GM19328 (cell line): ENCODE measurements around the gene CFAP99.

Source experiments
- ATAC-seq: cut with Tn5 transposase; IDR thresholded peaks from one replicate; pipeline ENCODE4 v1.9.1; 2021; ENCODE audit warnings: mild to moderate bottlenecking, moderate library complexity; ENCODE audit not compliant: unreplicated experiment

Gene CFAP99

DNA sequence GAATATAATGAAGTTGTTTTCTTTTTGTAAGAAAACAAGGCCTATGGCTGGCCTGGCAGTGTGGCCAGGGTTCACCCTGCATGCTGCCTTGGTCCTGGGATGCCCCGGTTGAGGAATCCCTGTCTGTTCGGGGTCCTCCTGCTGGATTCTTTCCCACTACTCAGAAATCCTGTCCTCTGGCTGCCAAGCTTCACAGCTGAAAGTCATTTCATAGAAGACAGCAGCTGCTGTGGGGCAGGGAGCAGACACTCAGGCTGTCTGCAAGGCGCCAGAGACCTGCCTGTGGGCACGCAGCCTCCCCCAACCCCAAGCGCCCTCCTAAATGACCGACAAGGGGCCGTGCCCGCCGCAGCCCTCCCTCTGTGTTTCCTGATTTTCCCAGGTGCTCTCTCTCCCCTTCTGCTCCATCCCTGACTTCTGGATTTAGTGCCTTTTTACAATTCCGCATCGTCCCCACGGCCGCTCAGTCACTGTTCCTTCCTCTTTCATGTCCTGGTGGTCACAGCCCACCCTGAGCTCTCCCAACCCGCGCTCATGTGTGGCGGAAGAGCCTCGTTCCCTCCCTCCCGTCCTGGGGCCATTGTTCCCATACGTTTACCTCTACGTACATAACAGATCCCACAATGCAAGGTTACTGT lies 27.9 kb upstream of the CFAP99 start:
- no peak for ATAC-seq

DNA sequence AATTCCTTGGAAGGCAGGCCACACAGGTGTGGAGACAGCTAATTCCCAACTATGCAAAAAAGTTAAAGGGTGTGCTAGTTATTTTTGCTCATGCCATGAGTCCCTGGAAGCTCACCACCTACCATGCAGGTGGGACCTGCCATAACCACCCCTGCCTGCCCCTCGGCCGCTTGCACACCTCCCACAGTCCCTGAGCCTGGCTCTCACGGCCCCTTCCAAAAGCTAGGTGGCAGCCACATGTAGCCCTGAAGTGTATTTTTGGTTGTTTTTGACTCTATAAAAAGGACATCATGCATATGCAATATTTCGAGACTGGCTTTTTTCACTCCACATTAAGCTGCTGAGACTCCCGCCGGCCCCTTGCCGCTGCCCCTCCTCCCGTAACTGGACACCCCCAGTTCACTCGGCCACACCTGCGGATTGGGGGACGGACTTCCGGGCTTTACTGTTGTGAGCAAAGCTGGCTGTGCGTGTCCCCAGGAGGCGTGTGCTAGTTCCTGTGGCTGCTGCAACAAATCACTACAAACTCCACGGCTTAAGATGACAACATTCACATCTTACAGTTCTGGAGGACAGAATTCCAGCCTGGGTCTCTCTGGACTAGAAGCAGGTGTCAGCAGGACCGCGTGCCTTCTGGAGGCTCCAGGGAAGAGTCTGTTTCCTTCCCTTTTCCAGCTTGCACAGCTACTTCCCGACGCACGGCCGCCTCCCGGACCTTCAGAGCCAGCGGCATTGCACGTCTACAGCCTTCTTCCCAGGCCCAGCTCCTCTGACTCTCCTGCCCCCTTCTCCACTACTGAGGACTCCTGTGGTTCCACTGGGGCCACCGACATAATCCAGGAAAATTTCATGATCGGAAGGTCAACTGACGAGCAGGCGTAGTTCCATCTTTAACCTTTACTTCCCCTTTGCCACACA lies 25.1 kb upstream of the CFAP99 start:
- no peak for ATAC-seq

DNA sequence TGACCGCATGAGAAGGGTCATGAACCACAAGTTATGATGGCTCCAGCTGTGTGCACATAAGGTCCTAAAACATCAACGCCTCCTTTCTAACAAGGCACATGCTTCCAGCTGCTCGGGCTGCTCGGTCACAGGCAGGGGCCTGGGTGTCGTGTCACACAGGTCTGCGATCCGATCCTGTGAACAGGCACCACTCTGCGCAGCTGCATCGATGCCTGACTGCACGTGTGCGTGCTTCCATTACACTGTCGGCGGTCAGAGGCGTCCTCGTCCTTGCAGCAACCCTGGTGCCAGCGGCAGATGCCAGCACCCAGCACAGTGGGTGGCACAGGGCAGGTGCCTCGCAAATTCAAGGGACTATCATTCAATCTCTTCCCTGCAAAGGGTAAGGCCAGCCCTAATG lies 24.2 kb upstream of the CFAP99 start:
- no peak for ATAC-seq

DNA sequence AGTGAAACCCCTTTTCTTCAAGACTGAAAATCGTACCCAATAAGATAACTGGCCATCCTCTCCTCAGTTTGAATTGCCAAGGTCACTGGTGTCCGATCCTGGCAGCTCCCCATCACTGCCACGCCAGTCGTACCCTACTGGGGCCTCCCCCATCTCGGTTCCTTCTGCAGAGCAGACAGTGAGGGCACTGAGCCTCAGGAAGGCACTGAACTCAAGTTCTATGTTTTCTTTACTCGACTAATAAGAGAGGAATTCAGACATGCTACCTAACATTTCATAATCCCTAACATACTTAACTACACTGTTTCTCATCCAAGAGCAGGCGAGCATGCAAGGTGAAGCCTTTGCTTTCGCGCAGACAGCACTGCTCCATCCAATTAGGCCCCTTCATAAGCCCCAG lies 23.7 kb upstream of the CFAP99 start:
- no peak for ATAC-seq

DNA sequence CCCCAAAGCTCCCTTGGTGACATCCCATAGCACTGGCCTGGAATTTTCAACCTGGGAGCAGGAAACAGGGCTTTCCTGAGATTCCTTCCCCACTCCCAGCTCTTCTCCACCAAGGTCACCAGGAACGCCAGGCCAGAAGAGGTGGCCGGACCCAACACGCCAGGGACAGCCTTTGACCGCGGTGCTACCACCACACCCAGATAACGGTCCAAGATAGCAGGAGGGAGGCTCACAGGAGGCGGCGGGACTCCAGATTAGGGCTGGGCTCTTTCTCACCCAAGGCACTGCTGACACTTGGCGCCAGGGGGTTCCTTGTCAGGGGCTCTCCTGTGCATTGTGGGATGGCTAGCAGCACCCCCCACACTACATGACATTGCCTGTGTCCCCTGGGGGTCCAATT lies 23.2 kb upstream of the CFAP99 start:
- no peak for ATAC-seq

DNA sequence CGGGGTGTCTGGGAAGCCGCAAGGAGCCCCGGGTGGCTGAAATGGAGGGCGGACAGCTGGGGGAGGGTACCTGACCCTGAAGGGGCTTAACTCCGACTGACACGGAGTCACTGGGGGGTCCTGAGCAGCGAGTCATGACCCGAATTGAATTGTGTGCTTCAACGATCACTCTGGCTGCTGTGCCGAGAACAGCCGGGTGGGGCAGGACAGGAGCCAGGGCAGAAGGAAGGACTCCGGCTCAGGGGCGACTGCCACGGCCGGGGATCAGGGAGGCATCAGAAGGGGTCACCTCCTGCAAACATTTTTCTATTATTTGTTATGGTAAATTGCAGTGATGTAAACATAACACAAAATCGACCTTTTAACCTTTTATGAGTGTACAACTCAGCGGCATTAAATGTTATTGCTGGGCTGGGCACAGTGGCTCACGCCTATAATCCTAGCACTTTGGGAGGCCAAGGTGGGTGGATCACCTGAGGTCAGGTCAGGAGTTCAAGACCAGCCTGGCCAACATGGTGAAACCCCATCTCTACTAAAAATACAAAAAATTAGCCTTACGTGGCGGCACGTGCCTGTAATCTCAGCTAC lies 21.9 kb upstream of the CFAP99 start:
- ATAC-seq = no peak

DNA sequence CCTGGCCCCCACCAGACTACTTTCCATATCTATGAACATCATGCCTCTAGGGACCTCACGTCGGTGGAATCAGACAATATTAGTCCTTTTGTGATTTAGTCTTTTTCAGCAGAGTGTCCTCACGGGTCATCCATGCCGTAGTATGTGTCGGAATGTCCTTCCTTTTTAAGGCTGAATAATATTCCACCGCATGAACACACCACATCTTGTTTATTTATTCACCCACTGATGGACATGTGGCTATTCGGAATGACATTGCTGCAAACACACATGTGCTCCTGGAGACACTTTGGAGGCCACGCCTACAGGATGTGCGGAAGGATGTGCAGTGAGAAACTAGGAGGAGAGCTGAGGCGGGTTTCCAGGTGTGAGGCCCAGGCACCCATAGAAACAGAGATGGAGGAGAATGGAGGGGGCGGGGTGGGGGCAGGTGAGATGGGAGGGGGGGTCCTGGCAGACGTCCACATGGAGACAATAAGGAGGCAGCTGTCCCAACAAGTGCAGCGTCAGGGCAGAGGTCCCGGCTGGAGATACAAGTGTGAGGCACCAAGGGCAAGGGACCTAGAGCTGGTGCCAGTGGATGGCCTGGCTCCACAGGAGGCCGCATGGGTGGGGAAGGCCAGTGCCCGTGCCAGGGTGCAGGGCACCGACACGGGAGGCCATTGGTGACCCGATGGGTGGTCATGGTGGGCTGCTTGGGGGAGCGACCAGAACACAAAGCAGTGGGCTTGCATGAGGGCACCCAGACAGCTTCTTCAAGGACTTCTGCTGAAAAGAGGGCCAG lies 21.0 kb upstream of the CFAP99 start:
- ATAC-seq = no peak

DNA sequence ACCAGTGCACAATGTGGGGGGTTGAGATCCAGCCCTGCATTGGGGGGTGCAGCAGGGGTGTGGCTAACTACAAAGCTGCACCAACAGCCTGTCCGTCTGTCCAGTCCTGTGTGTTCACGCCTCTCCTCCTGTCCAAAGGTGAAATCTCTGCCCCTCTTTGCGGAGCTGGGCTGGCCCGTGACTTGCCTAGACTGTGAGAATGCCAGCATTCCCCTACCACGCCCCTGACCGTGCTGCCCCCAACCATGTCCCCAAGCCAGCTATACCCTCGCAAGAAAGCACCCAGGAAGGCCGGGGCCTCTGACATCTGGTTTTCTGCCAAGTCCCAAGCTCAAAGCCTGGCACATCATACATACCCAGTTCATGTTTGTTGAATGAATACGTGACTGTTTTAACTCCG lies 19.5 kb upstream of the CFAP99 start:
- no peak for ATAC-seq

DNA sequence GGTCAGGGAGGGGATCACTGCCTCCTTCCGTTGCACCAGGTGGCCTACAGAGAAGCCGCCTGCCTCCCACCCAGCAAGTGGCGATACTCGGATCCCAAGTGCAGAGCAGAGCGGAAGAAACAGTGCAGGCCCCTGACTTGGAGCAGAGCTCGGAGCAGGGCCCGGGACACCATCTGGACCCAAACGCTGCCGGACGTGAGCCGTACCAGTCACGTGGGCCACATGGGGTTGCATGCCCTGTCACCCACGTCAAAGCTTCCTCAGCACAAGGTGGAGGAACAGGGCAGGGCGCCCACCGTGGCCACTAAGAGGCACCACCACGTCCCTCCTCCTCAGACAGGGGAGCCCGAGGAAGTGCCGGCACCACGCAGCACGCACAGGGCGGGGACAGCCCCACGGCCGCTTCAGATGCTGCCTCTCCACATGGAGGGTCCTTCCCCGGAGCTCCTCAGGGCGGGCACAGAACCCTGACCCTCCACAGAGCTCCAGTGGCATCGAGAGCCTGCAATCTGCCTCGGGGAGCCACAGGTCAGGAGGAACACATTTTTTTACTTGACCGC lies 19.0 kb upstream of the CFAP99 start:
- ATAC-seq = no peak

DNA sequence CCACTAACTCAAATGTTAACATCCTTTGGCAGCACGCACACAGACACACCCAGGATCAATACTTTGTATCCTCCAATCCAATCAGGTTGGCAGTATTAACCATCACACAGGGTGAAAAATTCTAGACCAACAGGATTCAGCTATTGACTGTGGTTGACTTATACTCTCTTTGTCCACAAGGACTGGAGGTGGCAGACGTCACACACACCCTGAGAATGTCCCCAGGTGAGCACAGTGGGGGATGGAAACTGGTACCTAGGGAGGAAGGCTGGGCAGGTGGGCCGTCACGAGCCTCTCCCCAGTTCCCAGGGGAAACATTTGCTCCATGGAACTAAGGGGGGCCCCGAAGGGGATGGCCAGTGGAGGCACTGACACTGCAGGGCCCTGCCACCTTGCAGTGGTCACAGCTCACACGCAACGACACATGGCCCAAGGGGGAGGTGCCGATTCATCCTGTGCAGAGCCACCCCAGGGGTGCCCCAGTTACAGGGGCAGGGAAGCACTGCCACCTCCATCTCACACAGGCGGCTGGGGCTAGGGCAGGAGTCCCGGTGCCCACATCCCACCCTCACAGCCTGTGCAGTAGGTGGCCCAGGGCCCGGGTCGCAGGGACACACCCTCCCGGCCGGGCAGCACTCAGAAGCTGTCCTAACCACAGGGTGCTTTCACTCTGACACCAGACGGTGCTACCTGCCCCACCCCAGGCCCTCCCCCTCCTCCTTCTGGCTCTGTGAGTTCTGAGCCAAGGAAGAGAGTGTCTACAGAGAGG lies 17.7 kb upstream of the CFAP99 start:
- no peak for ATAC-seq

DNA sequence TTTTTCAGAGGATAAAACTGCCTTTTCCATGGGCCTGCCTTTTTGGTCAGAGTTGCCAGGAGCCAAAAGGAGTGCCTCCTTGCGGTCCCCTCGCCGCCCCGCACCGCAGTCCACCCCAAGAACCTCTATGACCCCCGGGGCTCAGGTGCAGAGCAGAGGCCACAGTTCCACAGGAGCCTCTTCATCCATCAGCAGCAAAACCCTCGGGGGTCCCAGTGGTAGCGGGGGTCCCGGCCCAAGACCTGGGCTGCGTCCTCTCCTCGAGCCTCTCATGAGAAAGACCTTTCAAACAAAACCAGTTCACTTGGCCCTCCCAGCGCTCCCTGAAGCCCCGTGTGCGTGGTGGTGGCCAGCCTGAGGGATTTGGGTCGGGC lies 17.2 kb upstream of the CFAP99 start:
- no peak for ATAC-seq

DNA sequence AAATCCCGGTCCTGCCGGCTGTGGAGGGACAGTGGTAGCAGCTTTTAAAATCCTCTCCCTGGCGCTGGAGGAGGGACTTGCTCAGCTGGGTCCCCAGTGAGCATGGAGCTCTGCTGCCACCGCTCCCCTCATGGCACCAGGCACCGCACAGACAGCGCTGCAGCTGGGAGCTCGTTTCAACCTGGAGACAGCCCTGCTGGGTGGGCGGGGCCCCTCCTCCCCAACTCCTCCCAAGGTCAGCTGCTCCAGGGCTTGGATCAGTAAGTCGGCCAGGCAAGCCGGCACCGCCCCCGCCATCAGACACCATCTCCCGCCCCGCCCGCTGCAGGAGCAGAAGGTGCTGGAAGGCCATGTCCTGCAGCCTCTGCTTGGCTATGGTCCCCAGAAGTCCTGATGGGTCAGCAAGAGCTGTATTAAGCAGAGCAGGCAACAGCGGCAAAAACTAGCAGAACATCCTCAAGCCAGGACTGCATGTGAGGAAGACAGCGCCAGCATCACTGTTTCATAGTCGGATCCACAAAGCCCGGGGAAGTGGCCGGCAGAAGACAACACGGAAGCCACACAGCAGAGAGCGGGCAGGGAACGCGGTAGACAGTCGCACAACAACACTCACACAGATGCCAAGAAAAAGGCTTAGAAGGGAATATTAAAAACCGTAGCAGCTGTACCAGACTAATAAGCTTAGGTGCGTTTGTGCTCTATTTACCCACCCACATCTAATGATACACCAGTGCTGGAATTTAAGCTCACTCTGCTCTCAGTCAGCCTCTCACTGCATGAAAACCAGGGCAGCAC lies 16.5 kb upstream of the CFAP99 start:
- no peak for ATAC-seq

DNA sequence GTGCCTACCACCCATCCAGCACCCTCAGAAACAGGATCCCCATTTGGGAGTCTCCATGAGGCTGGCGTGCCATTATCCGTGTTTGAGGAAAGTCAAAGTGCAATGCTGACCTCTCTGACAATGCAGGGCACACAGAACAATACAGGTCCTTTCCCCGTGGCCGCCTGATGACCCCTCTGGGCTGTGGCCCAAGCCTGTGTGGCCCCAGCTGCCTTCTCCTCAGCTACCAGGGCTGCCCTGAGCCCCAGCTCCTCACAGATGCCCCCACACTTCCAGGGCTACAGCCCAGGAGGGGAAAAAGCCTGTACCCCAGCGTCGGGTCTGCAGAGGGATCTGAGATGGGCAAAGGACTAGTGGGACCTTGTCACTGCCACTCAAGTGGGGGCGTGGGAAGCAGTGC lies 15.8 kb upstream of the CFAP99 start:
- no peak for ATAC-seq

DNA sequence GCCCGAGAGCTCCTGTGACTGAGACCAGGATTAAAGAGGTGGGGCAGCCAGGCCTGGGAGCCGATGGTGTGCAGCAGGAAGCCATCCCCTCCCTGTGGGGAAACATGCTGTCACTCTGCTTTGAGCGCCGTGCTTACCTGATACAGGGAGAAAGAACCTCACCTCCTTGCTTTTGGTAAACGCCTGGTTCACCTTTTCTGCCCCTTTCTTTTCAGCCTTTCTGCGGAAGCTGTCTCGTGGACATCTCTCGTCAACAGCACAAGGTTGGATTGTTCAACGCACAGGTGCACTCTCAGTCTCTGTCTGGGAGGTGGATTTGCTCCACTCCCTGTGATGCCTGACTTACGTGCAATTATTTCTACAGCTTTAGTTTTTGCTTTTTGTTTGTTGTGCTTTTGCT lies 12.3 kb upstream of the CFAP99 start:
- ATAC-seq = no peak

DNA sequence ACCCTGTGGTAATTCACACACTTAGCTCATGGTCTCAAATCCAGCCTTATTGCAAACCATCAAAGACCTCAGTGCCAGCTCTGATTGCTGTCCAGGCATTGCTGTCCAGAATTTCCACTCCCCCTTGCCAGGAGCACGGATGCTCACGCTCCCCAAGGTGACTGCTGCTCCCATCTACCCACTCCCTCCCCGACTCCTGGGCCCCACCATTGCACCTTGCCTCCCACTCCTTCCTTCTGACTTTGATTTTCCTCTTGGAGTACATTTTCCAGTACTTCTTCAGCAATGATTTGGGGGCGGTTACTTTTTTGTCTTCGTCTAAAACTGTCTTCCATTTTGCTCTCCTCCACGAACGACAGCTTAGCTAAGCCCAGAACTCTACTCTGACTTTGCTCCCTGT lies 11.8 kb upstream of the CFAP99 start:
- ATAC-seq = no peak

DNA sequence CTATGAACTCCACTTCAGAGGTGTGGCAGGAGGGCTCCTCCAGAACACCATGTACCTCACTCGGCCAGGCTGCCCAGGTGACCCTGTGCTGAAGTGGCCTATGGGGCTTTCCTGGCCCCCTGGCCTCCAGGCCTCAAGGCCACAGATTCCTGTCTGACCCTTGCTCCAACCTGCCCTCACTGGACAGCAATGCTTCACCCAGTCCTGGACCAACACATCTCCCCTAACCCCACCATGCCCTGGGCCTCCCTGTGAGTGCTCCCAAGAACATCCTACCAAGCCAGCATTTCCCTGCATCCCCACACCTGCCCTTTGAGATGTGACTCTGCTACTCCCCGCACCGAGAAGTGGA lies 10.8 kb upstream of the CFAP99 start:
- ATAC-seq = no peak

DNA sequence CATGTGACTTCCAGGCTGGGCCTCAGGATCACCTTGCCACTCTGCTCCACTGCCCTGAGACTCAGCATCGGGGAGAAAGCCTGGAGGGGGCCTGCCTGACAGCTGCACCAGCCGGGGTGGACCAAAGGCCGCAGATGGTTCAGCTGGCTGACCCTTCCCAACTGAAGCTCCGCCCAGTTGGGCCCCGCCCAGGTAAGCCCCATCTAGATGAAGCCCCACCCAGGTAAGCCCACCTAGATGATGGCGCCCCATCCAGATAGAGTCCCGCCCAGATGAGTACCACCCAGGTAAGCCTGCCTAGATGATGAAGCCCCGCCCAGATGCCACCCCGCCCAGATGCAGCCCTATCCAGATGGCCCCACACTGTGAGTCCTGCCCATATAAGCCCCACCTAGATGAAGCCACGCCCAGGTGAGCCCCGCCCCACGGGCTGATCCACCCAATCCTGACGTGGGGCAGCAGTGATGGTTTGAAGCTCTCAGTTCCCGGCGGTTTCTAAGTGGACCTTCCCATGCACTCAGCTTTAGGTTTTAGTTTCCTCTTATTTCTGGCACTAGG lies 10.3 kb upstream of the CFAP99 start:
- ATAC-seq = no peak

DNA sequence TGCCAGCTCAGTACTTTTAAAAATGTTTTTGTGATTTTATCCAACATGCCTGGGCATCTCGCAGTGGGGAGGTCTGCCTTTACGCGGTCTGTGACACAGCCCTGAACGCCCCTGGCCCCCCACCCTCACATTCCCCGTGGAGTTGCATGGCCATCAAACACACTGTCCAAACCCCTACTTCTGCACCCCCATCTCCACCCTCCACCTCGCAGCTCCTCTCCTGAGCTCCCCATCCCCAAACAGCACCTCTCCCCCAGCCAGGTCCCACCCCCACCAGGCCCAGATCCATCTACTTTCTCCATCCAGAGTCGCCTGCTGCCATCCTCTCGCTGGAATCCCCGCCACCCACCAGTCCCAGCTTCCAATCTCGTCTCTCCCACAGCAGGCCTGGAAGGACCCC lies 9.8 kb upstream of the CFAP99 start:
- no peak for ATAC-seq

DNA sequence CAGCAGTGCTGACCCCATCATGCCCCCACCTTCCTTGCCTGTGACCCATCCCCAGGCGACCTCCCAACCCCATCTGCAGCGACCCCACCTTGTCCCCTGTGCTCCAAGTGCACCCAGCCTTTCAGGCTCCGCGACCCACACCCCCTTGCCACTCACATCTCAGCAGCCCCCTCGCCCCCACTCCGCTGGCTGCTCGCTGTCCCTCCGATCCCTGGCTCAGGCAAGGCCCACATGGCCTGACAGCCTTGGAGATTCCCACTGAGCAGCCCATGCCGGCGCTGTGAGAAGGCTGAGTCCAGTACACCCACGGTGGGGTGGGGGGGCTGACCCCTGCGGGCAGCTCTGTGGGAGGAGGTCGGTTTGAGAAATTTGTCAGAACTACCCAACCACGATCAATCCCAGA lies 9.4 kb upstream of the CFAP99 start:
- ATAC-seq = no peak
